ENCODE measurements around the gene MUC20.

- TF ChIP-seq CTCF (IDR thresholded peaks at IDR 0.05; ENCODE audit: low read depth, low read length, missing input control) (no peak), TAF1 (conservative IDR thresholded peaks at IDR 0.05) (no peak), REST (IDR thresholded peaks at IDR 0.05) (no peak), SP1 (IDR thresholded peaks at IDR 0.05) (no peak), EGR1 (IDR thresholded peaks at IDR 0.05; ENCODE audit: low read depth in 2 of 2) (no peak), FOXA1 (IDR thresholded peaks at IDR 0.05) (no peak), RAD21 (IDR thresholded peaks at IDR 0.05) (no peak), NR2F2 (IDR thresholded peaks at IDR 0.05) (no peak), JUND (IDR thresholded peaks at IDR 0.05) (no peak), YY1 (IDR thresholded peaks at IDR 0.05) (no peak)
- TF ChIP-seq, protein P1, sequence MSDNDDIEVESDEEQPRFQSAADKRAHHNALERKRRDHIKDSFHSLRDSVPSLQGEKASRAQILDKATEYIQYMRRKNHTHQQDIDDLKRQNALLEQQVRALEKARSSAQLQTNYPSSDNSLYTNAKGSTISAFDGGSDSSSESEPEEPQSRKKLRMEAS (IDR thresholded peaks at IDR 0.05): no peak
- TF ChIP-seq, protein P2, sequence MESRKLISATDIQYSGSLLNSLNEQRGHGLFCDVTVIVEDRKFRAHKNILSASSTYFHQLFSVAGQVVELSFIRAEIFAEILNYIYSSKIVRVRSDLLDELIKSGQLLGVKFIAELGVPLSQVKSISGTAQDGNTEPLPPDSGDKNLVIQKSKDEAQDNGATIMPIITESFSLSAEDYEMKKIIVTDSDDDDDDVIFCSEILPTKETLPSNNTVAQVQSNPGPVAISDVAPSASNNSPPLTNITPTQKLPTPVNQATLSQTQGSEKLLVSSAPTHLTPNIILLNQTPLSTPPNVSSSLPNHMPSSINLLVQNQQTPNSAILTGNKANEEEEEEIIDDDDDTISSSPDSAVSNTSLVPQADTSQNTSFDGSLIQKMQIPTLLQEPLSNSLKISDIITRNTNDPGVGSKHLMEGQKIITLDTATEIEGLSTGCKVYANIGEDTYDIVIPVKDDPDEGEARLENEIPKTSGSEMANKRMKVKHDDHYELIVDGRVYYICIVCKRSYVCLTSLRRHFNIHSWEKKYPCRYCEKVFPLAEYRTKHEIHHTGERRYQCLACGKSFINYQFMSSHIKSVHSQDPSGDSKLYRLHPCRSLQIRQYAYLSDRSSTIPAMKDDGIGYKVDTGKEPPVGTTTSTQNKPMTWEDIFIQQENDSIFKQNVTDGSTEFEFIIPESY (IDR thresholded peaks at IDR 0.05): no peak
- TF ChIP-seq, protein P3, sequence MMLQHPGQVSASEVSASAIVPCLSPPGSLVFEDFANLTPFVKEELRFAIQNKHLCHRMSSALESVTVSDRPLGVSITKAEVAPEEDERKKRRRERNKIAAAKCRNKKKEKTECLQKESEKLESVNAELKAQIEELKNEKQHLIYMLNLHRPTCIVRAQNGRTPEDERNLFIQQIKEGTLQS (IDR thresholded peaks at IDR 0.05): no peak
These were observed 14.4 kb downstream of the MUC20 start for GRCh38 chr3:195735036-195735695.
